Measurements from ENCODE around the gene SBK2. TPM values are rescaled to one million over a fixed set of nuclear protein-coding genes. Genes with fewer than 3 reads are reported as not detected.

Gene SBK2
- total RNA-seq, 3 donors from 2014 or later (not counting 1 experiment from before 2014, with no cell fraction given) = not detected

DNA sequence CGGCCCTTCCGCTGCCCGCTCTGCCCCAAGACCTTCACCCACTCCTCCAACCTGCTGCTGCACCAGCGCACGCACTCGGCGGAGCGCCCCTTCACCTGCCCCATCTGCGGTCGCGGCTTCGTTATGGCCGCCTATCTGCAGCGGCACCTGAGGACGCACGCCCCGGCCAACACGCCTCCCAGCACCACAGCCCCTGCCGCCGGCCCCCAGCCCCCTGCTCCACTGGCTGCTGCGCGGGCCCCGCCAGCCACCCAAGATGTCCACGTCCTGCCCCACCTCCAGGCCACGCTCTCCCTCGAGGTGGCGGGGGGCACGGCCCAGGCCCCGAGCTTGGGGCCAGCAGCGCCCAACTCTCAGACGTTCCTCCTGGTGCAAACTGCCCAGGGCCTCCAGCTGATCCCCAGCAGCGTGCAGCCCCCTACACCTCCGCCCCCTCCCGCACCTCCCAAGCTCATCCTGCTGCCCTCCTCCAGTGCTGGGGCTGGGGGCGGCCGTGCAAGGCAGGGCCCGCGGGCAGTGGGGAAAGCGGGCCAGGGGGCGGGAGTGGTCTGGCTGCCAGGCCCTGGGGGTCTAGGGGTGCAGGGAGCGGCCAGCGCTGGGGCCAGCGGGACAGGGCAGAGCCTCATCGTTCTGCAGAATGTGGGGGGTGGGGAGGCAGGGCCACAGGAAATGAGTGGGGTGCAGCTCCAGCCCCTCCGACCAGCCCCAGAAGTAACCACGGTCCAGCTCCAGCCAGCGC lies 53.8 kb downstream of the SBK2 start:
- no peak for DNase-seq
- intact Hi-C loops (cut with micrococcal nuclease) = no loop called here
- Mint-ChIP-seq H3K27me3 (ENCODE audit: low read depth in 2 of 2) (peaks cover 0 to 2% of the 10 kb centered on the region in 2 donors), H3K9me3 (no peaks in the 10 kb centered on the region), H3K4me1 (peaks cover 19 to 27% of the 10 kb centered on the region in 2 donors), H3K36me3 (no peaks in the 10 kb centered on the region), H3K27ac (no peak overlapping the region), H3K4me3 (no peak overlapping the region)
- Histone ChIP-seq H3K36me3 (ENCODE audit: control insufficient read depth, insufficient read depth, low read length) (peaks cover 5% of the 10 kb centered on the region), H3K4me1 (ENCODE audit: control insufficient read depth, insufficient read depth, low read length) (peaks cover 23% of the 10 kb centered on the region), H3K9me3 (ENCODE audit: control insufficient read depth, insufficient read depth, low read length) (no peaks in the 10 kb centered on the region), H3K27me3 (ENCODE audit: control insufficient read depth, insufficient read depth, low read length) (no peaks in the 10 kb centered on the region), H3K4me3 (ENCODE audit: low read length) (no peak overlapping the region), H3K27ac (ENCODE audit: low read length) (no peak overlapping the region)
- TF ChIP-seq, protein P1, sequence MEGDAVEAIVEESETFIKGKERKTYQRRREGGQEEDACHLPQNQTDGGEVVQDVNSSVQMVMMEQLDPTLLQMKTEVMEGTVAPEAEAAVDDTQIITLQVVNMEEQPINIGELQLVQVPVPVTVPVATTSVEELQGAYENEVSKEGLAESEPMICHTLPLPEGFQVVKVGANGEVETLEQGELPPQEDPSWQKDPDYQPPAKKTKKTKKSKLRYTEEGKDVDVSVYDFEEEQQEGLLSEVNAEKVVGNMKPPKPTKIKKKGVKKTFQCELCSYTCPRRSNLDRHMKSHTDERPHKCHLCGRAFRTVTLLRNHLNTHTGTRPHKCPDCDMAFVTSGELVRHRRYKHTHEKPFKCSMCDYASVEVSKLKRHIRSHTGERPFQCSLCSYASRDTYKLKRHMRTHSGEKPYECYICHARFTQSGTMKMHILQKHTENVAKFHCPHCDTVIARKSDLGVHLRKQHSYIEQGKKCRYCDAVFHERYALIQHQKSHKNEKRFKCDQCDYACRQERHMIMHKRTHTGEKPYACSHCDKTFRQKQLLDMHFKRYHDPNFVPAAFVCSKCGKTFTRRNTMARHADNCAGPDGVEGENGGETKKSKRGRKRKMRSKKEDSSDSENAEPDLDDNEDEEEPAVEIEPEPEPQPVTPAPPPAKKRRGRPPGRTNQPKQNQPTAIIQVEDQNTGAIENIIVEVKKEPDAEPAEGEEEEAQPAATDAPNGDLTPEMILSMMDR (IDR thresholded peaks at IDR 0.05) = no peak
- no peak for ATAC-seq
- 96% methylated on average over 47 of the region's 47 CpGs for WGBS (ENCODE audit: insufficient coverage)

DNA sequence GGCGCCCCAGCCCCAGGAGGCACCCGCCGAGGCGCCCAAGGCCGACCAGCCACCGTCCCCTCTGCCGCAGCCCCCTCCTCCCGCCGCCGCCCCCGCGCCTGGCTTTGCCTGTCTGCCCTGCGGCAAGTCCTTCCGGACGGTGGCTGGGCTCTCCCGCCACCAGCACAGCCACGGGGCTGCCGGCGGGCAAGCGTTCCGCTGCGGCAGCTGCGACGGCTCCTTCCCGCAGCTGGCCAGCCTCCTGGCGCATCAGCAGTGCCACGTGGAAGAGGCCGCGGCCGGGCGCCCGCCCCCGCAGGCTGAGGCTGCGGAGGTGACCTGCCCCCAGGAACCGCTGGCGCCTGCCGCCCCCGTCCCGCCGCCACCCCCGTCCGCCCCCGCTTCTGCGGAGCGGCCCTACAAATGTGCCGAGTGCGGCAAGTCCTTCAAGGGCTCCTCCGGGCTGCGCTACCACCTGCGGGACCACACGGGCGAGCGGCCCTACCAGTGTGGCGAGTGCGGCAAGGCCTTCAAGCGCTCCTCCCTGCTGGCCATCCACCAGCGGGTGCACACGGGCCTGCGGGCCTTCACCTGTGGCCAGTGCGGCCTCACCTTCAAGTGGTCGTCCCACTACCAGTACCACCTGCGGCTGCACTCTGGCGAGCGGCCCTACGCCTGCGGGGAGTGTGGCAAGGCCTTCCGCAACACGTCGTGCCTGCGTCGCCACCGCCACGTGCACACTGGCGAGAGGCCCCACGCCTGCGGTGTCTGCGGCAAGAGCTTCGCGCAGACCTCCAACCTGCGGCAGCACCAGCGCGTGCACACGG lies 54.6 kb downstream of the SBK2 start:
- peaks cover 29% of the 10 kb centered on the region for H3K4me1 ChIP-seq (ENCODE audit: control insufficient read depth, insufficient read depth, low read length)
- Mint-ChIP-seq H3K27me3 (ENCODE audit: low read depth in 2 of 2) (peaks cover 0 to 2% of the 10 kb centered on the region in 2 donors), H3K27ac (no peak overlapping the region), H3K4me3 (no peak overlapping the region), H3K4me1 (peaks cover 27 to 32% of the 10 kb centered on the region in 2 donors), H3K9me3 (no peaks in the 10 kb centered on the region), H3K36me3 (no peaks in the 10 kb centered on the region)
- no peak for ATAC-seq
- no peak for DNase-seq
- no peak overlapping the region for H3K27ac ChIP-seq (ENCODE audit: low read length)
- WGBS (ENCODE audit: insufficient coverage) = 97% methylated on average over 83 of the region's 83 CpGs
- H3K9me3 ChIP-seq (ENCODE audit: control insufficient read depth, insufficient read depth, low read length) = no peaks in the 10 kb centered on the region
- no peaks in the 10 kb centered on the region for H3K27me3 ChIP-seq (ENCODE audit: control insufficient read depth, insufficient read depth, low read length)
- peaks cover 5% of the 10 kb centered on the region for H3K36me3 ChIP-seq (ENCODE audit: control insufficient read depth, insufficient read depth, low read length)
- no peak overlapping the region for H3K4me3 ChIP-seq (ENCODE audit: low read length)
- TF ChIP-seq, protein P1 (IDR thresholded peaks at IDR 0.05) = no peak
- intact Hi-C loops (cut with micrococcal nuclease) = no loop called here

DNA sequence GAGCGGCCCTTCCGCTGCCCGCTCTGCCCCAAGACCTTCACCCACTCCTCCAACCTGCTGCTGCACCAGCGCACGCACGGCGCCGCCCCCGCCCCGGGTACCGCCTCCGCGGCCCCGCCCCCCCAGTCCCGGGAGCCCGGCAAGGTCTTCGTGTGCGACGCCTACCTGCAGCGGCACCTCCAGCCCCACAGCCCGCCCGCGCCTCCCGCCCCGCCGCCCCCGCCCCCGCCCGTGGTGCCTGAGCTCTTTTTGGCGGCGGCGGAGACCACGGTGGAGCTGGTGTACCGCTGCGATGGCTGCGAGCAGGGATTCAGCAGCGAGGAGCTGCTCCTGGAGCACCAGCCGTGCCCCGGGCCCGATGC lies 55.2 kb downstream of the SBK2 start:
- TF ChIP-seq, protein P1 (IDR thresholded peaks at IDR 0.05) = no peak

More for the DNA sequence above, 55.2 kb downstream of the SBK2 start:
- no peak overlapping the region for H3K4me3 ChIP-seq (ENCODE audit: low read length)
- peaks cover 35% of the 10 kb centered on the region for H3K4me1 ChIP-seq (ENCODE audit: control insufficient read depth, insufficient read depth, low read length)
- DNase-seq = no peak
- Mint-ChIP-seq H3K36me3 (no peaks in the 10 kb centered on the region), H3K27ac (no peak overlapping the region), H3K4me3 (no peak overlapping the region), H3K9me3 (no peaks in the 10 kb centered on the region), H3K4me1 (peaks cover 31 to 37% of the 10 kb centered on the region in 2 donors), H3K27me3 (ENCODE audit: low read depth in 2 of 2) (peaks cover 0 to 2% of the 10 kb centered on the region in 2 donors)
- H3K27ac ChIP-seq (ENCODE audit: low read length) = no peak overlapping the region
- intact Hi-C loops (cut with micrococcal nuclease) = no loop called here
- ATAC-seq = no peak
- no peaks in the 10 kb centered on the region for H3K9me3 ChIP-seq (ENCODE audit: control insufficient read depth, insufficient read depth, low read length)
- peaks cover 5% of the 10 kb centered on the region for H3K36me3 ChIP-seq (ENCODE audit: control insufficient read depth, insufficient read depth, low read length)
- WGBS (ENCODE audit: insufficient coverage) = 96% methylated on average over 40 of the region's 40 CpGs
- H3K27me3 ChIP-seq (ENCODE audit: control insufficient read depth, insufficient read depth, low read length) = no peaks in the 10 kb centered on the region
